GM18508 (cell line): ENCODE measurements around the gene SEMA6C.
"Not testable (repeated sequence)": the region's sequence is repeated elsewhere in the genome, so short reads cannot be mapped to it uniquely, and the experiment has no call there.

Experiments used
- ATAC-seq: cut with Tn5 transposase; IDR thresholded peaks from one replicate; pipeline ENCODE4 v1.9.1; 2021; ENCODE audit warnings: moderate number of reproducible peaks; ENCODE audit not compliant: insufficient read depth, unreplicated experiment

SEMA6C gene

GRCh38 chr1:151146412-151147131 lies at the start of gene SEMA6C:
SEMA6C (minus strand) TSS chr1:151146631; CDS start chr1:151142621, 4,010 bp downstream.
- ATAC-seq: no peak

- ATAC-seq: not testable (repeated sequence)
These were observed 48.6 kb upstream of the SEMA6C start for GRCh38 chr1:151194894-151195594.

GRCh38 chr1:151193856-151194255 lies 47.4 kb upstream of the SEMA6C start:
- ATAC-seq: no peak

- ATAC-seq: no peak
These were observed 46.9 kb upstream of the SEMA6C start for GRCh38 chr1:151193304-151193703.

GRCh38 chr1:151192047-151192446 lies 45.6 kb upstream of the SEMA6C start:
- no peak for ATAC-seq

- ATAC-seq: peak; percentile 67
These were observed 43.4 kb upstream of the SEMA6C start, which contains the start of gene VPS72 for GRCh38 chr1:151189637-151190445. VPS72 (minus strand) TSS chr1:151190197; CDS start chr1:151190121, 76 bp downstream.

GRCh38 chr1:151188667-151189066 lies 42.2 kb upstream of the SEMA6C start:
- not testable (repeated sequence) for ATAC-seq

- no peak for ATAC-seq
These were observed 40.8 kb upstream of the SEMA6C start for GRCh38 chr1:151187205-151187604.

- ATAC-seq: no peak
These were observed 37.8 kb upstream of the SEMA6C start for GRCh38 chr1:151184211-151184610.

- ATAC-seq: no peak
These were observed 30.1 kb upstream of the SEMA6C start for GRCh38 chr1:151176514-151177045.

- no peak for ATAC-seq
These were observed 29.4 kb upstream of the SEMA6C start, which contains the start of gene TMOD4 for GRCh38 chr1:151175863-151176262. TMOD4 (minus strand) TSS chr1:151175981; CDS start chr1:151174875, 1,106 bp downstream.

- ATAC-seq: no peak
These were observed 28.8 kb upstream of the SEMA6C start for GRCh38 chr1:151175041-151175741.

- ATAC-seq: no peak
These were observed 24.8 kb upstream of the SEMA6C start for GRCh38 chr1:151171190-151171589.

- ATAC-seq: no peak
These were observed 20.7 kb upstream of the SEMA6C start for GRCh38 chr1:151167116-151167515.

- no peak for ATAC-seq
These were observed 20.1 kb upstream of the SEMA6C start for GRCh38 chr1:151166505-151166956.

- ATAC-seq: peak; percentile 52
These were observed 19.5 kb upstream of the SEMA6C start, which contains the start of the genes LYSMD1 and SCNM1 for GRCh38 chr1:151165738-151166504. LYSMD1 (minus strand) TSS chr1:151165902; CDS start chr1:151165258, 644 bp downstream. SCNM1 (plus strand) TSS chr1:151166144; CDS start chr1:151166153, 9 bp downstream.

- no peak for ATAC-seq
These were observed 18.9 kb upstream of the SEMA6C start for GRCh38 chr1:151165281-151165737.

- no peak for ATAC-seq
These were observed 18.4 kb upstream of the SEMA6C start for GRCh38 chr1:151164732-151165280.
